ENCODE results near the gene CFAP74. TPM values are rescaled to one million over a fixed set of nuclear protein-coding genes. Genes with fewer than 3 reads are reported as not detected.

CFAP74 gene
- total RNA-seq, 4 donors from 2014 or later = not detected

GRCh38 chr1:1958071-1958541 lies 45.5 kb downstream of the CFAP74 start:
- Histone ChIP-seq H3K27ac (no peak overlapping the region), H3K27me3 (peaks cover 0 to 58% of the 10 kb centered on the region in 2 donors), H3K4me3 (no peak overlapping the region), H3K9me3 (no peaks in the 10 kb centered on the region), H3K4me1 (peaks cover 0 to 8% (median 0%) of the 10 kb centered on the region in 4 donors), H3K36me3 (no peaks in the 10 kb centered on the region)
- 82 to 86% methylated on average over 27 of the region's 29 CpGs for WGBS, 2 donors
- no peak for TF ChIP-seq CTCF (IDR thresholded peaks at IDR 0.05)
- no peak for TF ChIP-seq POLR2A (IDR thresholded peaks at IDR 0.05)
- TF ChIP-seq EP300 (IDR thresholded peaks at IDR 0.05) = no peak
- DNase-seq (ENCODE audit: low spot score in 2 of 2) = no peak

GRCh38 chr1:1957533-1957961 lies 46.0 kb downstream of the CFAP74 start:
- no peak for DNase-seq (ENCODE audit: low spot score in 2 of 2)
- peaks cover 0 to 58% of the 10 kb centered on the region in 2 donors for H3K27me3 ChIP-seq
- 80 to 82% methylated on average over 11 to 18 of the region's 22 CpGs for WGBS, 2 donors

GRCh38 chr1:1956586-1957532 lies 46.7 kb downstream of the CFAP74 start:
- DNase-seq (ENCODE audit: low spot score in 2 of 2) = no peak
- peaks cover 0 to 54% of the 10 kb centered on the region in 2 donors for H3K27me3 ChIP-seq
- TF ChIP-seq CTCF (IDR thresholded peaks at IDR 0.05) = no peak
- TF ChIP-seq EP300 (IDR thresholded peaks at IDR 0.05) = no peak
- TF ChIP-seq POLR2A (IDR thresholded peaks at IDR 0.05) = no peak

More at GRCh38 chr1:1957533-1957961, 46.0 kb downstream of the CFAP74 start:
- no peak overlapping the region for H3K4me3 ChIP-seq
- no peaks in the 10 kb centered on the region for H3K36me3 ChIP-seq
- no peaks in the 10 kb centered on the region for H3K9me3 ChIP-seq
- H3K27ac ChIP-seq = no peak overlapping the region
- peaks cover 0 to 8% (median 0%) of the 10 kb centered on the region in 4 donors for H3K4me1 ChIP-seq
- TF ChIP-seq CTCF (IDR thresholded peaks at IDR 0.05) = no peak
- TF ChIP-seq POLR2A (IDR thresholded peaks at IDR 0.05) = no peak
- TF ChIP-seq EP300 (IDR thresholded peaks at IDR 0.05) = no peak

GRCh38 chr1:1956101-1956500 lies 47.5 kb downstream of the CFAP74 start:
- TF ChIP-seq CTCF (IDR thresholded peaks at IDR 0.05) (no peak), EP300 (IDR thresholded peaks at IDR 0.05) (no peak), POLR2A (IDR thresholded peaks at IDR 0.05) (no peak)
- DNase-seq (ENCODE audit: low spot score in 2 of 2) = no peak
- 93 to 94% methylated on average over 4 to 5 of the region's 7 CpGs for whole genome bisulfite sequencing, 2 donors

More at GRCh38 chr1:1956586-1957532, 46.7 kb downstream of the CFAP74 start:
- H3K9me3 ChIP-seq = no peaks in the 10 kb centered on the region
- no peak overlapping the region for H3K4me3 ChIP-seq
- no peaks in the 10 kb centered on the region for H3K36me3 ChIP-seq
- H3K4me1 ChIP-seq = peaks cover 0 to 8% (median 0%) of the 10 kb centered on the region in 4 donors
- WGBS, 2 donors = 89 to 91% methylated on average over 28 to 30 of the region's 38 CpGs
- H3K27ac ChIP-seq = no peak overlapping the region

GRCh38 chr1:1955621-1956094 lies 47.9 kb downstream of the CFAP74 start:
- WGBS, 2 donors = 63 to 72% methylated on average over 14 of the region's 14 CpGs
- no peak for TF ChIP-seq CTCF (IDR thresholded peaks at IDR 0.05)
- no peak for TF ChIP-seq EP300 (IDR thresholded peaks at IDR 0.05)
- no peak for TF ChIP-seq POLR2A (IDR thresholded peaks at IDR 0.05)
- no peak for DNase-seq (ENCODE audit: low spot score in 2 of 2)
- Histone ChIP-seq H3K27ac (no peak overlapping the region), H3K4me1 (peaks cover 0 to 8% (median 0%) of the 10 kb centered on the region in 4 donors), H3K36me3 (no peaks in the 10 kb centered on the region), H3K27me3 (peaks cover 0 to 46% of the 10 kb centered on the region in 2 donors), H3K9me3 (no peaks in the 10 kb centered on the region), H3K4me3 (no peak overlapping the region)

More at GRCh38 chr1:1956101-1956500, 47.5 kb downstream of the CFAP74 start:
- Histone ChIP-seq H3K27ac (no peak overlapping the region), H3K4me1 (peaks cover 0 to 8% (median 0%) of the 10 kb centered on the region in 4 donors), H3K27me3 (peaks cover 0 to 49% of the 10 kb centered on the region in 2 donors), H3K9me3 (no peaks in the 10 kb centered on the region), H3K36me3 (no peaks in the 10 kb centered on the region), H3K4me3 (no peak overlapping the region)

All from tibial nerve (tissue), 4 donors.